ENCODE data around the gene CREB3. TPM values are rescaled to one million over a fixed set of nuclear protein-coding genes. Genes with fewer than 3 reads are reported as not detected.

Gene CREB3
- total and polyA plus RNA-seq, 9 of the 15 experiments (the other 6 are each of a cell fraction or from before 2014, with no cell fraction given), result 5.7 to 18.3 (median 14.9) TPM

DNA sequence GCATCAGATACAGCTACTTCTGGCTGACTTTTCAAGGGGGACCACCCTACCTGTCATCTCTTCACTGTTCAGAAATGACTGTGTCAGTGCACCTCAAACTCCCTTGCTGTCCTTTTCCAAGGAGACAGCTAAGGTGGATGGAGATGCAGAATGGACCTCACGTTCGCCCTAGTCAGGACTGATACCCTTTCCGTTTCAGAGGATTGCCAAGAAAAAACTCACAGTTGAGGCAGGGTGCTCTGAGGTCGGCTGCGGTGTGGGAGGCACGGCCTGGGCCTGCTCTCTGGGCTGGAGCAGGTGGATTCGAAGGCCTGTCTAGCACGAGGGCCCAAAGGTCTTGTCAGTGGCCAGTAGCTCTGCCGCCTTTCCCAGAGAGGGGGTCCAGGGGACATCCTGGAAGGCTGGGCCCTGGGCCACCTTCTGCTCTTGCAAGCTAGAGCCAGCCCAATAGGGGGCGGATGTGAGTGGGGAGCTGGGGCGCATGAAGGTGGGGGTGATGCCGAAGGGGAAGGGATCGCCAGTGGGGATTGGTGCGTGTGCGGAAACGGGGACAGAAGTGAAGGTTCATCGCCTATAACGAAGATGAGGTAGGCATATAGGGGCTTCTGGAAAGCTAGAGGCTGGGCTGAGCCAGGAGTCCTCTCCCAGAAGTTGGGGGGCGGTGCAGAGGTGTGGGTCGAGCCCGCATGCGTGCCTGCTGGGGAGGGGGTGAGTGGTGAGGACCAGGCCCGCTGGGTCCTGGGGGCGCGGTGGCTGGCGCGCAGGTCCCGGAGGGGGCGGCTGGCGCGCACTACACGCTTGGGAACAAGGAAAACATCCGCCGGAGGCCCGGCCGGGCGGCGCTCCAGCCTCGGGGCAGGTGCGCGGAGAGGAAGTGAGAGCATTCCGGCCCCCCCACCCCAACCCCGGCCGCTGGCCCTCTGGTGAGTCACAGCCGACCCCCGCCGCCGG, 24.1 kb downstream of the CREB3 start (continued):
- TF ChIP-seq ZBTB9 (CRISPR knock-in tag; IDR thresholded peaks at IDR 0.05) (no peak), ZNF395 (CRISPR knock-in tag; IDR thresholded peaks at IDR 0.05) (no peak), ZNF253 (CRISPR knock-in tag; conservative IDR thresholded peaks at IDR 0.05) (no peak), SETDB1 (IDR thresholded peaks at IDR 0.05; ENCODE audit: low read length) (no peak)
- TF ChIP-seq, protein P1, sequence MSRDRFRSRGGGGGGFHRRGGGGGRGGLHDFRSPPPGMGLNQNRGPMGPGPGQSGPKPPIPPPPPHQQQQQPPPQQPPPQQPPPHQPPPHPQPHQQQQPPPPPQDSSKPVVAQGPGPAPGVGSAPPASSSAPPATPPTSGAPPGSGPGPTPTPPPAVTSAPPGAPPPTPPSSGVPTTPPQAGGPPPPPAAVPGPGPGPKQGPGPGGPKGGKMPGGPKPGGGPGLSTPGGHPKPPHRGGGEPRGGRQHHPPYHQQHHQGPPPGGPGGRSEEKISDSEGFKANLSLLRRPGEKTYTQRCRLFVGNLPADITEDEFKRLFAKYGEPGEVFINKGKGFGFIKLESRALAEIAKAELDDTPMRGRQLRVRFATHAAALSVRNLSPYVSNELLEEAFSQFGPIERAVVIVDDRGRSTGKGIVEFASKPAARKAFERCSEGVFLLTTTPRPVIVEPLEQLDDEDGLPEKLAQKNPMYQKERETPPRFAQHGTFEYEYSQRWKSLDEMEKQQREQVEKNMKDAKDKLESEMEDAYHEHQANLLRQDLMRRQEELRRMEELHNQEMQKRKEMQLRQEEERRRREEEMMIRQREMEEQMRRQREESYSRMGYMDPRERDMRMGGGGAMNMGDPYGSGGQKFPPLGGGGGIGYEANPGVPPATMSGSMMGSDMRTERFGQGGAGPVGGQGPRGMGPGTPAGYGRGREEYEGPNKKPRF (IDR thresholded peaks at IDR 0.05; ENCODE audit: low read depth, low read length), result no peak
